Panc1 (cell line): ENCODE results near the gene ZYG11B.

Experiments
- POLR2AphosphoS5 ChIP-seq: IDR thresholded peaks from 2 replicates; pipeline ENCODE4 v1.6.1; 2012; ENCODE audit warnings: mild to moderate bottlenecking, low read depth, low read length, moderate library complexity
- SIN3A ChIP-seq: IDR thresholded peaks from 2 replicates; pipeline ENCODE4 v1.6.1; 2012; ENCODE audit warnings: low read depth, mild to moderate bottlenecking, low read length, moderate library complexity, borderline replicate concordance; ENCODE audit not compliant: insufficient read depth
- TF ChIP-seq, protein P1 (sequence below): fragments of 450-650 bp; IDR thresholded peaks from 2 replicates; pipeline ENCODE4 v1.5.1; 2017; ENCODE audit warnings: mild to moderate bottlenecking

DNA sequence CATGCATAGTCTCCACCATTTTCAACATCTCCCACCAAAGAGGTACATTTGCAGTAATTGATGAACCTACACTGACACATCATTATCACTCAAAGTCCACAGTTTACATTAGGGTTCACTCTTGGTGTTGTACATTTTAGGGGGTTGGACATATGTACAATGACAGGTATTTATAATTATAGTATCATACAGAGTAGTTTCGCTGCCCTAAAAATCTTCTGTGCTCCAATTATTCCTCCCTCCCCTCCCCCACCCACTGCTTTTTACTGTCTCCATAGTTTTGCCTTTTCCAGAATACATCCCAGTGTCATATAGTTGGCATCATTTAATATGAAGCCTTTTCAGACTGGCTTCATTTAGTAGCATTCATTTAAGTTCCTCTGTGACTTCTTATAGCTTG lies 41.7 kb upstream of the ZYG11B start:
- TF ChIP-seq, protein P1, sequence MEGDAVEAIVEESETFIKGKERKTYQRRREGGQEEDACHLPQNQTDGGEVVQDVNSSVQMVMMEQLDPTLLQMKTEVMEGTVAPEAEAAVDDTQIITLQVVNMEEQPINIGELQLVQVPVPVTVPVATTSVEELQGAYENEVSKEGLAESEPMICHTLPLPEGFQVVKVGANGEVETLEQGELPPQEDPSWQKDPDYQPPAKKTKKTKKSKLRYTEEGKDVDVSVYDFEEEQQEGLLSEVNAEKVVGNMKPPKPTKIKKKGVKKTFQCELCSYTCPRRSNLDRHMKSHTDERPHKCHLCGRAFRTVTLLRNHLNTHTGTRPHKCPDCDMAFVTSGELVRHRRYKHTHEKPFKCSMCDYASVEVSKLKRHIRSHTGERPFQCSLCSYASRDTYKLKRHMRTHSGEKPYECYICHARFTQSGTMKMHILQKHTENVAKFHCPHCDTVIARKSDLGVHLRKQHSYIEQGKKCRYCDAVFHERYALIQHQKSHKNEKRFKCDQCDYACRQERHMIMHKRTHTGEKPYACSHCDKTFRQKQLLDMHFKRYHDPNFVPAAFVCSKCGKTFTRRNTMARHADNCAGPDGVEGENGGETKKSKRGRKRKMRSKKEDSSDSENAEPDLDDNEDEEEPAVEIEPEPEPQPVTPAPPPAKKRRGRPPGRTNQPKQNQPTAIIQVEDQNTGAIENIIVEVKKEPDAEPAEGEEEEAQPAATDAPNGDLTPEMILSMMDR = no peak
- no peak for TF ChIP-seq POLR2AphosphoS5
- no peak for TF ChIP-seq SIN3A
